BJ (cell line): Measurements from ENCODE around the gene PRKAG2. TPM values are rescaled to one million over a fixed set of nuclear protein-coding genes. Genes with fewer than 3 reads are reported as not detected.

ENCODE experiments used
- CTCF ChIA-PET: fragments of 350-600 bp; formaldehyde crosslinking; extraction: SDS; loops from one replicate; lab custom pipeline; 2021; ENCODE audit warnings: antibody characterized with exemption, inconsistent platforms; lab: Yijun Ruan, JAX
- POLR2A ChIA-PET: fragments of 300-600 bp; sonication (Branson Sonifier 250); formaldehyde crosslinking; extraction: SDS; loops from one replicate; lab custom pipeline; 2021; ENCODE audit warnings: antibody characterized with exemption; lab: Charles Lee
- DNase-seq: peaks from one replicate; pipeline ENCODE4 v3.0.0-alpha.2; 2011; ENCODE audit warnings: low read depth
- H3K27me3 ChIP-seq: 2 replicates; pipeline ENCODE4 v1.6.0; 2011; ENCODE audit warnings: low read length; ENCODE audit not compliant: control insufficient read depth, insufficient read depth
- H3K36me3 ChIP-seq: 2 replicates; pipeline ENCODE4 v1.5.1; 2011; ENCODE audit warnings: low read length; ENCODE audit not compliant: control insufficient read depth, insufficient read depth
- H3K4me3 ChIP-seq: 2 replicates; pipeline ENCODE4 v1.5.1; 2011; ENCODE audit warnings: low read depth, mild to moderate bottlenecking, control low read depth, low read length
- CTCF ChIP-seq: IDR thresholded peaks from 2 replicates; pipeline ENCODE4 v1.5.1; 2011; ENCODE audit warnings: low read depth, mild to moderate bottlenecking, control low read depth, inconsistent platforms, low read length, moderate library complexity; ENCODE audit not compliant: insufficient read depth
- polyA plus RNA-seq: library from polyadenylated mRNA; depleted of rRNA; stranded (reverse); fragments of >200 nt; gene quantifications from 2 replicates; pipeline ENCODE4 v1.2.3, GENCODE V29; 2011

PRKAG2 gene
- polyA plus RNA-seq, 1 experiment: 11.3 TPM

GRCh38 chr7:151866761-151867655, 9.9 kb downstream of the PRKAG2 start:
- DNase-seq: no peak
- H3K36me3 ChIP-seq: no peaks in the 10 kb centered on the region
- no peak overlapping the region for H3K4me3 ChIP-seq
- H3K27me3 ChIP-seq: peaks cover 2% of the 10 kb centered on the region; the same call in 1 of the 2 replicates
- TF ChIP-seq CTCF: no peak
- ChIA-PET CTCF (no interaction called here), POLR2A (no interaction called here)

- CTCF ChIA-PET: no interaction called here
- no peaks in the 10 kb centered on the region; the same call in 1 of the 2 replicates for H3K27me3 ChIP-seq
- no peaks in the 10 kb centered on the region for H3K36me3 ChIP-seq
- H3K4me3 ChIP-seq: no peak overlapping the region
- no peak for TF ChIP-seq CTCF
- POLR2A ChIA-PET: no interaction called here
- no peak for DNase-seq
Measured at GRCh38 chr7:151866028-151866427, 10.9 kb downstream of the PRKAG2 start.

- TF ChIP-seq CTCF: no peak
Measured at GRCh38 chr7:151865070-151865670, 11.7 kb downstream of the PRKAG2 start.

GRCh38 chr7:151864561-151864960, 12.4 kb downstream of the PRKAG2 start:
- TF ChIP-seq CTCF: no peak
- no peak for DNase-seq
- H3K36me3 ChIP-seq: no peaks in the 10 kb centered on the region
- H3K27me3 ChIP-seq: no peaks in the 10 kb centered on the region; the same call in 1 of the 2 replicates
- POLR2A ChIA-PET: no interaction called here
- no peak overlapping the region for H3K4me3 ChIP-seq
- CTCF ChIA-PET: no interaction called here

More at GRCh38 chr7:151865070-151865670, 11.7 kb downstream of the PRKAG2 start:
- DNase-seq: no peak
- H3K36me3 ChIP-seq: no peaks in the 10 kb centered on the region
- H3K27me3 ChIP-seq: no peaks in the 10 kb centered on the region; the same call in 1 of the 2 replicates
- no peak overlapping the region for H3K4me3 ChIP-seq
- POLR2A ChIA-PET: no interaction called here
- CTCF ChIA-PET: no interaction called here

- CTCF ChIA-PET: no interaction called here
- no peak for TF ChIP-seq CTCF
- H3K36me3 ChIP-seq: no peaks in the 10 kb centered on the region
- no peak for DNase-seq
- POLR2A ChIA-PET: no interaction called here
- H3K4me3 ChIP-seq: no peak overlapping the region
- no peaks in the 10 kb centered on the region; the same call in 1 of the 2 replicates for H3K27me3 ChIP-seq
Measured at GRCh38 chr7:151864081-151864480, 12.8 kb downstream of the PRKAG2 start.
